ENCODE results near the gene RPS2.
"Not testable (repeated sequence)": the region's sequence is repeated elsewhere in the genome, so short reads cannot be mapped to it uniquely, and the experiment has no call there.

The RPS2 gene

DNA sequence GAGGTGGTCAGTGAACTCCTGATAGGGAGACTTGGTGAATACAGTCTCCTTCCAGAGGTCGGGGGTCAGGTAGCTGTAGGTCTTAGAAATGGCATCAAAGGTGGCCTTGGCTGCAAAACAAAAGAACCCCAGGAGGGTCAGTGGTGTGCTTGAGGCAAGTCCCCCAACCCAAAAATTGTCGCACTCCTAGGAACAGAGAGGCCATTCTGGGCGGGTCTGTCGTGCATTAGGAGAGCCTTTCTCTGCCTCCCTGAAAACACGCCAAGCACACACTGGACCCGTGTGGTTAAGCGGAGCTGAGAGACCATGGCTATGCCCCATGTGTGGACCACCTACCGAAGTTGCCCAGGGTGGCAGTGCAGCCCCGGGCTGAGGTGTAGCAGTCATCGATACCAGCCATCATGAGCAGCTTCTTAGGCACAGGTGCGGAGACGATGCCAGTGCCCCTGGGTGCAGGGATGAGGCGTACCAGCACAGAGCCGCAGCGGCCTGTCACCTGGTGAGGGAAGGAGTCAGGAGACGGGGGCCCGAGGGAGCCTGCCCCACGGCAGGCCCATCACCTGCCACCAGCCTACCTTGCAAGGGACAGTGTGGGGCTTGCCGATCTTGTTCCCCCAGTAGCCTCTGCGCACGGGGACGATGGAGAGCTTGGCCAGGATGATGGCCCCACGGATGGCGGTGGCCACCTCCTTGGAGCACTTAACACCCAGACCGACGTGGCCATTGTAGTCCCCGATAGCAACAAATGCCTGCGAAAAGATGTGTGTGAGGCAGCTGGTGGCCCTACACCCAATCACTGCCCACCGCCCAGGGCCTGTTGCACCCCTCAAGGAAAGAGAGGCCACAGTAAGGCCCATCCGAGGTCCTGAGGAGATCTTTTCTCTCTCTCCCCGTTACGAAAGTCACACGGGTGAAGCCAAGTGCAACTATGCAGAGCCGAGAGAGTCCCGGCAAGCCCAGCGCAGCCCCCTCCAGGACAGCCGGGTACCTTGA lies 2.2 kb downstream of the RPS2 start:
- DNase-seq (ENCODE audit: low read depth in 2 of 2), result not testable (repeated sequence)

- DNase-seq (ENCODE audit: low read depth in 2 of 2), result no peak
Observed at GRCh38 chr16:1961651-1962067, 3.0 kb downstream of the RPS2 start.

- peak in 1 of 2 donors; percentile 42 for DNase-seq (ENCODE audit: low read depth in 2 of 2)
Observed at GRCh38 chr16:1960665-1961630, 3.7 kb downstream of the RPS2 start.

DNA sequence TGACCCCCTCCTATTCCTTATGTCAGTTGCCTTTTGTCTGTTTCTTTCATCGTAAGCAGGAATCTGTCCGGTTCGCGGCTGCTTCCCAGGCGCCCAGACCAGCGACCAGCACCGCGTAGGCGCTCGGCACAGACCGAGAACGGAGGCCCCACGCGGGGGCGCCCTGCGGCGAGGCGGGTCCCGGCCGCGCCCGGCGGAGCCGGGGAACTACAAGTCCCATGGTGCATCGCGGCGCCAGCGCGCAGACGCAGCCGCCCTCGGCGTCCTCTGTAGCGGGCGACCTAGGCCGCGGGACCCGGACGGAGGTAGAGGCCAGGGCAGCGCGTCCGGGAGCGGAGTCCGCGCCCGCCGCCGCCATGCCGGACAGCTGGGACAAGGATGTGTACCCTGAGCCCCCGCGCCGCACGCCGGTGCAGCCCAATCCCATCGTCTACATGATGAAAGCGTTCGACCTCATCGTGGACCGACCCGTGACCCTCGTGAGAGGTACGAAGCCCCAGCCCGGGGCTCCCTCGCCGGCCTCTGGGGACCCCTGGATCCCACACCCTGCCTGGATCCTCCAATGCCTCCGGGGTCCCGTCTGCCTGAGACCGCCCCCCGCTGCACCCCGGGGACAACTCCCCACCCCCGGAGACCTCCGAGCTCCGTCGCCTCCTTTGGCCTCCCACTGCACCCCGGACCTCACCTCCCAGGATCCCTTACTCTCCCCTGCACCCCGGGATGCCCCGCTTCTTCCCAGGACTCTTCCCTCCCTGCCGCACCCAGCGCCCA lies 5.2 kb downstream of the RPS2 start, which contains the start of gene NDUFB10:
NDUFB10 (plus strand) TSS at position 270 of the 771 bp plus-strand sequence; CDS start at position 357, 87 bp downstream.
- DNase-seq (ENCODE audit: low read depth in 2 of 2), result peak; percentile 78 to 91

GRCh38 chr16:1958715-1959268 lies 5.8 kb downstream of the RPS2 start:
- DNase-seq (ENCODE audit: low read depth in 2 of 2), result no peak

DNA sequence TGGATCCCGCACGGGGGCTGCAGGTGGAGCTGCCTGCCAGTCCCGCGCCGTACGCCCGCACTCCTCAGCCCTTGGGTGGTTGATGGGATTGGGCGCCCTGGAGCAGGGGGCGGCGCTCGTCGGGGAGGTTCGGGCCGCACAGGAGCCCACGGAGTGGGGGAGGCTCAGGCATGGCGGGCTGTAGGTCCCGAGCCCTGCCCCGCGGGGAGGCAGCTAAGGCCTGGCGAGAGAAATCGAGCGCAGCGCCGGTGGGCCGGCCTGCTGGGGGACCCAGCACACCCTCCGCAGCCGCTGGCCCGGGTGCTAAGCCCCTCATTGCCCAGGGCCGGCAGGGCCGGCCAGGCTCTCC lies 6.5 kb downstream of the RPS2 start:
- DNase-seq (ENCODE audit: low read depth in 2 of 2), result not testable (repeated sequence)

GRCh38 chr16:1957434-1958142 lies 7.0 kb downstream of the RPS2 start:
- DNase-seq (ENCODE audit: low read depth in 2 of 2), result not testable (repeated sequence)

DNA sequence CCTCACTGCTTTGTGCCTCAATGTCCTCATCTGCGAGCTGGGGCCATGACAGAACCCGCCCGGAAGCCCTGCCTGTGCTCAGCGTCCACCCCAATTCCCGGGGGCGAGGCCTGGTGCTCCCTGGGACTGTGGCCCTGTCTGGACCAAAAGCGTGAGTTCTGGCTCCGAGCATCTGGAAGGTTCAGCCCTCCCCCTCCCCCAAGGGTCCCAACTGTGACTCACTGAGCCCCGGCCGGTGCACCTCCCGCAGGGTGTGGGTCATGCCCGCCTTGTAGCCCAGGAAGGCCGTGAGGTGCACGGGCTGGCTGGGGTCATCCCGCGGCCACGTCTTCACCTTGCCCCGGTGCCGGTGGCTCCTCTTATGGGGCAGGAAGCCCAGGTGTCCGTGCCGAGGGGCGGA lies 10.9 kb downstream of the RPS2 start:
- DNase-seq (ENCODE audit: low read depth in 2 of 2), result no peak

GRCh38 chr16:1950559-1950958 lies 14.1 kb downstream of the RPS2 start:
- DNase-seq (ENCODE audit: low read depth in 2 of 2), result no peak

GRCh38 chr16:1950047-1950446 lies 14.6 kb downstream of the RPS2 start:
- no peak for DNase-seq (ENCODE audit: low read depth in 2 of 2)

- no peak for DNase-seq (ENCODE audit: low read depth in 2 of 2)
Observed at GRCh38 chr16:1949507-1949906, 15.1 kb downstream of the RPS2 start.

GRCh38 chr16:1947369-1947670 lies 17.3 kb downstream of the RPS2 start:
- no peak for DNase-seq (ENCODE audit: low read depth in 2 of 2)

DNA sequence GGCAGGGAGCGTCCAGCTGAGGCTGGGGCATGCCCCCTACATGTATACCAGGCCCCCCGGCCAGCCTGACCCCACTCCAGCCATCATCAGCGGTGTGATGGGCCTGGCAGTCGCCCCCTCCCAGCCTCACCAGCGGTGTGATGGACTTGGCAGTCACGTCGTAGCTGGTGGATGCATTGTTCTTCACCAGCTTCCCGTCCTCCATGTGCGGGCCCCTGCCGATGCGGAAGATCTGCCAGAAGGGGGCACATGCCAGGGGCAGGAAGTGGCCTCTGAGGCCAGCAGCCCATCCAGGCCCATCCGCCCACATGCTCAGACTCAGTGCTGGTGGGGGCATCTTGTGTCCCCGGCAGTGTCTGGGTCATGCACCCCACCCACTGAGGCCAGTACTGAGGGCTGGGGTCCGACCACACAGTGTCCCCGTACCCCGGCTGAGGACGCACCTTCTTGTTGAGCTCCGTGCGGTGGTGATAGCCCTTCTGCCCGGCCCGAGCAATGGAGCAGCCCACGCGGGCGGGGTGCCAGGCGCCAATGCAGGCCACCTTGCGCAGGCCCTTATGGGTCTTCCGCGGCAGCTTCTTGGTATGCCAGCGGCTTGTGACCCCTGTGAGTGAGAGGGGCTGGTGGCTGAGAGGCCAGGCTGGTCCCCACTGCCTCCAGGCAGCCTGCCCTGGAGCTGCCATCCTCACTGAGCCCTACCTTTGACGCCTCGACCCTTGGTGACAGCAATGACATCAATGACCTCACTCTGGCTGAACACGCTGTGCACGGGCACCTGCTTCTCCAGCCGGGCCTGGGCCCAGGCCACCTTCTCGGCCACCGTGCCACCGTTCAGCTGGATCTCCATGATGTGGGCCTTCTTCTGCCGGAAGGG lies 17.9 kb downstream of the RPS2 start:
- no peak for DNase-seq (ENCODE audit: low read depth in 2 of 2)

- no peak for DNase-seq (ENCODE audit: low read depth in 2 of 2)
Observed at GRCh38 chr16:1945559-1946391, 18.9 kb downstream of the RPS2 start.

- no peak for DNase-seq (ENCODE audit: low read depth in 2 of 2)
Observed at GRCh38 chr16:1944612-1945199, 19.9 kb downstream of the RPS2 start.

- peak; percentile 99 to 100 for DNase-seq (ENCODE audit: low read depth in 2 of 2)
Observed at GRCh38 chr16:1942810-1943726, 21.6 kb downstream of the RPS2 start, which contains the start of gene MSRB1. Gene MSRB1, minus strand, starts transcription at chr16:1943199. Its CDS starts 43 bp downstream, at chr16:1943156.
